Heart left ventricle (tissue), 16 donors: ENCODE data around the gene PARD3. TPM values are rescaled to one million over a fixed set of nuclear protein-coding genes. Genes with fewer than 3 reads are reported as not detected.
A peak's percentile ranks its signal among the peaks of the same experiment; 100 is the strongest.

Experiments used
- ATAC-seq, 4 donors: fragments of 200-7000 bp; cut with Tn5 transposase; one replicate each; pipeline ENCODE4 v1.9.1; 2020 to 2022; ENCODE audit warnings: moderate library complexity in 4 of 4, mild to moderate bottlenecking in 3 of 4, moderate number of reproducible peaks in 1 of 4
- DNase-seq, 5 donors: peaks; one replicate each; pipeline ENCODE4 v3.0.0-alpha.2; 2020
- H3K27ac ChIP-seq, 12 donors: fragments of 200-600 bp; sonication (generic) in 4 of 12; one replicate each; pipeline versions ENCODE4 v1.5.0 to v1.8.0; 2016 to 2022; ENCODE audit warnings: mild to moderate bottlenecking in 2 of 12
- H3K27me3 ChIP-seq, 9 donors: fragments of 200-600 bp; sonication (generic) in 2 of 9; one replicate each; pipeline versions ENCODE4 v1.5.1 to v1.8.0; 2016 to 2022; ENCODE audit warnings: mild to moderate bottlenecking in 3 of 9
- H3K36me3 ChIP-seq, 9 donors: fragments of 200-600 bp; sonication (generic) in 2 of 9; one replicate each; pipeline versions ENCODE4 v1.5.0 to v1.8.0; 2018 to 2022; ENCODE audit warnings: mild to moderate bottlenecking in 2 of 9
- H3K4me1 ChIP-seq, 12 donors: fragments of 200-600 bp; sonication (generic) in 4 of 12; one replicate each; pipeline versions ENCODE4 v1.5.0 to v1.8.0; 2016 to 2022; ENCODE audit warnings: mild to moderate bottlenecking in 3 of 12
- H3K4me3 ChIP-seq, 12 donors: fragments of 200-600 bp; sonication (generic) in 4 of 12; one replicate each; pipeline versions ENCODE4 v1.5.0 to v1.8.0; 2017 to 2022; ENCODE audit warnings: mild to moderate bottlenecking in 9 of 12, moderate library complexity in 4 of 12
- H3K9me3 ChIP-seq, 12 donors: fragments of 200-600 bp; sonication (generic) in 4 of 12; one replicate each; pipeline versions ENCODE4 v1.5.0 to v1.8.0; 2016 to 2022; ENCODE audit warnings: mild to moderate bottlenecking in 1 of 12
- CTCF ChIP-seq, 12 donors: fragments of 200-600 bp; sonication (generic) in 4 of 12; IDR thresholded peaks; one replicate each; pipeline versions ENCODE4 v1.5.0 to v1.8.0; 2018 to 2022; ENCODE audit warnings: antibody characterized with exemption in 12 of 12, mild to moderate bottlenecking in 5 of 12
- POLR2A ChIP-seq, 2 donors: fragments of 450-650 bp; IDR thresholded peaks; one replicate each; pipeline ENCODE4 v1.6.1; 2017; ENCODE audit warnings: antibody characterized with exemption in 2 of 2, mild to moderate bottlenecking in 2 of 2, moderate library complexity in 2 of 2
- WGBS, 4 donors: extraction: QIAGEN DNeasy Blood & Tissue Kit in 2 of 4; methylation state at CpG; one replicate each; pipeline versions ENCODE4 v1.1.5 to v1.1.7; 2013 to 2018; 5-methylcytosine and 5-hydroxymethylcytosine counted together
- intact Hi-C, 10 donors: fragments of 100-400 bp; cut with DNase I; formaldehyde crosslinking; loops; one replicate each; pipeline versions ENCODE4 v1.11.1 to v1.14.2; 2022
- polyA plus RNA-seq, 2 donors: library from polyadenylated mRNA; stranded (reverse); fragments of 200-250 nt; gene quantifications; one replicate each; pipeline ENCODE4 v1.2.3, GENCODE V29; 2013
- total RNA-seq, 9 donors: library from RNA; depleted of rRNA in 2 of 9; stranded (reverse); fragments of >200 nt in 2 of 9; fragmentation: NEBNext Ultra II Directional in 3 of 9; extraction: Animal tissue kit (Norgen Biotek cat#: 25700) in 3 of 9; gene quantifications; one replicate each; pipeline versions ENCODE4 v1.1.0 to v1.2.4, GENCODE V29; 2016 to 2023
- donor health status: ischemic (EF 13 %, LVEDD 7.1; RV severe dilation, severe dysfunction).
- donor health status: healthy with polysubstance abuse.
- donor health status: DM: no; HTN: yes; CAD: no.
- donor health status: DM: no; HTN: no; CAD: no.
- donor health status: ischemic (EF 25% LVEDD 6.9; RV normal size, moderate dysfunction).
- donor health status: ischemic (EF 25% LVEDD 5.7; RV mildly dilated, moderate dysfunction).
- donor health status: healthy.
- donor health status: DM: yes; HTN: yes; CAD: no.
- donor health status: ischemic (EF 35%, LVEDD 5.7; RV mildly dilated, moderate dysfunction).
- donor health status: nonischemic (EF 11% LVEDD 7.7; RV severe dilation, severe dysfunction).
- donor health status: DM: yes; HTN: yes; CAD: no.
- donor health status: PGD.
- donor health status: ischemic (EF 29% LVEDD 5.4; RV normal size, mild dysfunction).
- donor health status: nonischemic (EF 23%, LVEDD 6.1; RV moderate dilation, normal function).

PARD3 gene
- total and polyA plus RNA-seq, 11 donors, result 24.8 to 69.7 (median 33.1) TPM

- ATAC-seq (no peak), DNase-seq (no peak)
- 77 to 89% (median 81%) methylated on average over 4 of the region's 4 CpGs for WGBS, 4 donors
- Histone ChIP-seq H3K9me3 (no peaks in the 10 kb centered on the region), H3K27me3 (no peaks in the 10 kb centered on the region), H3K36me3 (no peaks in the 10 kb centered on the region), H3K27ac (peak overlapping the region in 1 of 12 donors; percentile 0), H3K4me1 (peaks cover 0 to 20% (median 9%) of the 10 kb centered on the region in 12 donors), H3K4me3 (no peak overlapping the region)
- TF ChIP-seq POLR2A (IDR thresholded peaks at IDR 0.05), result no peak
- no peak for TF ChIP-seq CTCF (IDR thresholded peaks at IDR 0.05)
- intact Hi-C loops, result no loop called here
These were observed 69.0 kb downstream of the PARD3 start for GRCh38 chr10:34746094-34746493.

GRCh38 chr10:34745244-34745643, 69.9 kb downstream of the PARD3 start:
- Histone ChIP-seq H3K9me3 (no peaks in the 10 kb centered on the region), H3K27ac (peak overlapping the region in 1 of 12 donors; percentile 80), H3K36me3 (no peaks in the 10 kb centered on the region), H3K4me1 (peaks cover 0 to 25% (median 12%) of the 10 kb centered on the region in 12 donors), H3K27me3 (no peaks in the 10 kb centered on the region), H3K4me3 (no peak overlapping the region)
- intact Hi-C loops, result no loop called here
- ATAC-seq, result no peak
- WGBS, 4 donors, result 94 to 98% (median 96%) methylated on average over 4 of the region's 4 CpGs
- DNase-seq, result no peak
- TF ChIP-seq CTCF (IDR thresholded peaks at IDR 0.05) (no peak), POLR2A (IDR thresholded peaks at IDR 0.05) (no peak)

- ATAC-seq (no peak), DNase-seq (no peak)
- H3K27me3 ChIP-seq, result no peaks in the 10 kb centered on the region
- H3K36me3 ChIP-seq, result no peaks in the 10 kb centered on the region
- H3K4me3 ChIP-seq, result no peak overlapping the region
- intact Hi-C loops, result no loop called here
- H3K9me3 ChIP-seq, result no peaks in the 10 kb centered on the region
- H3K4me1 ChIP-seq, result peaks cover 0 to 32% (median 17%) of the 10 kb centered on the region in 12 donors
- peak overlapping the region in 3 of 12 donors; percentile 28 to 80 (median 51) for H3K27ac ChIP-seq
- no peak for TF ChIP-seq POLR2A (IDR thresholded peaks at IDR 0.05)
- TF ChIP-seq CTCF (IDR thresholded peaks at IDR 0.05), result no peak
- WGBS, 4 donors, result 82 to 95% (median 90%) methylated on average over 3 of the region's 3 CpGs
These were observed 70.5 kb downstream of the PARD3 start for GRCh38 chr10:34744590-34744989.

GRCh38 chr10:34743814-34744213, 71.3 kb downstream of the PARD3 start:
- no peak for TF ChIP-seq POLR2A (IDR thresholded peaks at IDR 0.05)
- TF ChIP-seq CTCF (IDR thresholded peaks at IDR 0.05), result no peak
- H3K4me3 ChIP-seq, result peak overlapping the region in 1 of 12 donors; percentile 19
- no peaks in the 10 kb centered on the region for H3K27me3 ChIP-seq
- WGBS, 4 donors, result 40 to 57% (median 52%) methylated on average over 7 of the region's 7 CpGs
- H3K4me1 ChIP-seq, result peaks cover 0 to 37% (median 24%) of the 10 kb centered on the region in 12 donors
- peak overlapping the region in 9 of 12 donors; percentile 20 to 80 (median 54) for H3K27ac ChIP-seq
- no peaks in the 10 kb centered on the region for H3K36me3 ChIP-seq
- ATAC-seq (peak; percentile 93 to 95 (median 94)), DNase-seq (peak; percentile 52 to 87 (median 68))
- H3K9me3 ChIP-seq, result no peaks in the 10 kb centered on the region
- intact Hi-C loops, result no loop called here
